SU-DHL-6 (cell line): Measurements from ENCODE around the gene ZBTB17.
"Not testable (repeated sequence)": the region's sequence is repeated elsewhere in the genome, so short reads cannot be mapped to it uniquely, and the experiment has no call there.

Experiments used
- H2AFZ ChIP-seq: fragments of 200-600 bp; sonication (generic); 2 replicates; pipeline ENCODE4 v1.6.1; 2014; ENCODE audit warnings: low read depth, mild to moderate bottlenecking, moderate library complexity, mixed read lengths, antibody characterized with exemption, low read length; ENCODE audit not compliant: severe bottlenecking
- H3F3A ChIP-seq: fragments of 200-600 bp; shearing (Covaris generic); 2 replicates; pipeline ENCODE4 v1.6.0; 2016; ENCODE audit warnings: antibody characterized with exemption, mild to moderate bottlenecking; ENCODE audit not compliant: insufficient read depth
- H3K27ac ChIP-seq: fragments of 200-600 bp; sonication (generic); 2 replicates; pipeline ENCODE4 v1.5.1; 2016; ENCODE audit warnings: low read depth, mild to moderate bottlenecking, low read length, moderate library complexity, mixed read lengths
- H3K27me3 ChIP-seq: fragments of 200-600 bp; sonication (generic), shearing (Covaris generic); 2 replicates; pipeline ENCODE4 v1.6.0; 2014; ENCODE audit warnings: mild to moderate bottlenecking, low read length
- H3K36me3 ChIP-seq: fragments of 200-600 bp; sonication (generic); 2 replicates; pipeline ENCODE4 v1.6.1; 2014; ENCODE audit warnings: mild to moderate bottlenecking, low read length, mixed read lengths
- H3K4me2 ChIP-seq: fragments of 300-600, 200-600 bp; shearing (Covaris generic), sonication (generic); 2 replicates; pipeline ENCODE4 v1.6.0; 2014; ENCODE audit warnings: low read length, low read depth, mild to moderate bottlenecking; ENCODE audit not compliant: poor library complexity, severe bottlenecking
- H3K4me3 ChIP-seq: fragments of 200-600 bp; sonication (generic); 2 replicates; pipeline ENCODE4 v1.5.1; 2014; ENCODE audit warnings: antibody characterized with exemption, low read length, mild to moderate bottlenecking, mixed read lengths; ENCODE audit not compliant: insufficient read depth, poor library complexity, severe bottlenecking
- H3K79me2 ChIP-seq: fragments of 200-600 bp; sonication (generic); 2 replicates; pipeline ENCODE4 v1.6.1; 2014; ENCODE audit warnings: mild to moderate bottlenecking, low read length, moderate library complexity; ENCODE audit not compliant: insufficient read depth
- H3K9ac ChIP-seq: fragments of 200-600 bp; sonication (generic); 2 replicates; pipeline ENCODE4 v1.7.0; 2014; ENCODE audit warnings: mild to moderate bottlenecking, low read length
- H3K9me2 ChIP-seq: fragments of 200-600 bp; sonication (generic); replicated peaks from 2 replicates; pipeline ENCODE4 v1.6.1; 2014; ENCODE audit warnings: low read length; ENCODE audit not compliant: insufficient read depth
- H3K9me3 ChIP-seq: fragments of 200-600 bp; sonication (generic); 2 replicates; pipeline ENCODE4 v1.6.1; 2014; ENCODE audit warnings: low read length, mixed read lengths; ENCODE audit not compliant: insufficient read depth
- H4K20me1 ChIP-seq: fragments of 200-600 bp; sonication (generic); 2 replicates; pipeline ENCODE4 v1.6.1; 2014; ENCODE audit warnings: low read depth, mild to moderate bottlenecking, antibody characterized with exemption, low read length, moderate library complexity, mixed read lengths
- EZH2phosphoT487 ChIP-seq: fragments of 200-600 bp; sonication (generic), shearing (Covaris generic); conservative IDR thresholded peaks from 2 replicates; pipeline ENCODE4 v1.6.1; 2018; ENCODE audit warnings: mild to moderate bottlenecking, antibody characterized with exemption, low read length, moderate library complexity, mixed read lengths
- TF ChIP-seq, protein P1 (sequence below): fragments of 200-600 bp; sonication (generic); IDR thresholded peaks from one replicate; pipeline ENCODE4 v1.5.1; 2017; ENCODE audit warnings: antibody characterized with exemption, mild to moderate bottlenecking, low read length, moderate library complexity; ENCODE audit not compliant: insufficient read depth, poor library complexity, severe bottlenecking

The ZBTB17 gene

DNA sequence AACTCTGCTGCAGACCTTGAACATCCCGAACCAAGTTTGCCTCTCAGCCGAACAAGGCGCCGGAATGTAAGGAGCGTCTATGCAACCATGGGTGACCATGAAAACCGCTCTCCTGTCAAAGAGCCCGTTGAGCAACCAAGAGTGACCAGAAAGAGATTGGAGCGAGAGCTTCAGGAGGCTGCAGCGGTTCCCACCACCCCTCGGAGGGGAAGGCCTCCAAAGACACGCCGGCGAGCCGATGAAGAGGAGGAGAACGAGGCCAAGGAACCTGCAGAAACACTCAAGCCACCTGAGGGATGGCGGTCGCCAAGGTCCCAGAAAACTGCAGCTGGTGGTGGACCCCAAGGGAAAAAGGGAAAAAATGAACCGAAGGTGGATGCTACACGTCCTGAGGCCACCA, 44.0 kb downstream of the ZBTB17 start:
- H3K79me2 ChIP-seq, result no peaks in the 10 kb centered on the region
- peaks cover 32% of the 10 kb centered on the region for H3K36me3 ChIP-seq
- no peak overlapping the region for H3K27ac ChIP-seq

GRCh38 chr1:15931401-15931800, 44.5 kb downstream of the ZBTB17 start:
- no peaks in the 10 kb centered on the region for H3K27me3 ChIP-seq
- peaks cover 33% of the 10 kb centered on the region for H3K36me3 ChIP-seq
- no peaks in the 10 kb centered on the region for H3K9me2 ChIP-seq
- no peak overlapping the region for H3K4me2 ChIP-seq
- H3K4me3 ChIP-seq, result no peak overlapping the region
- H3K79me2 ChIP-seq, result no peaks in the 10 kb centered on the region
- H4K20me1 ChIP-seq, result no peaks in the 10 kb centered on the region
- no peaks in the 10 kb centered on the region for H3K9me3 ChIP-seq
- TF ChIP-seq, protein P1, sequence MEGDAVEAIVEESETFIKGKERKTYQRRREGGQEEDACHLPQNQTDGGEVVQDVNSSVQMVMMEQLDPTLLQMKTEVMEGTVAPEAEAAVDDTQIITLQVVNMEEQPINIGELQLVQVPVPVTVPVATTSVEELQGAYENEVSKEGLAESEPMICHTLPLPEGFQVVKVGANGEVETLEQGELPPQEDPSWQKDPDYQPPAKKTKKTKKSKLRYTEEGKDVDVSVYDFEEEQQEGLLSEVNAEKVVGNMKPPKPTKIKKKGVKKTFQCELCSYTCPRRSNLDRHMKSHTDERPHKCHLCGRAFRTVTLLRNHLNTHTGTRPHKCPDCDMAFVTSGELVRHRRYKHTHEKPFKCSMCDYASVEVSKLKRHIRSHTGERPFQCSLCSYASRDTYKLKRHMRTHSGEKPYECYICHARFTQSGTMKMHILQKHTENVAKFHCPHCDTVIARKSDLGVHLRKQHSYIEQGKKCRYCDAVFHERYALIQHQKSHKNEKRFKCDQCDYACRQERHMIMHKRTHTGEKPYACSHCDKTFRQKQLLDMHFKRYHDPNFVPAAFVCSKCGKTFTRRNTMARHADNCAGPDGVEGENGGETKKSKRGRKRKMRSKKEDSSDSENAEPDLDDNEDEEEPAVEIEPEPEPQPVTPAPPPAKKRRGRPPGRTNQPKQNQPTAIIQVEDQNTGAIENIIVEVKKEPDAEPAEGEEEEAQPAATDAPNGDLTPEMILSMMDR, result no peak
- no peak for TF ChIP-seq EZH2phosphoT487
- no peak overlapping the region for H3K27ac ChIP-seq
- no peak overlapping the region for H3K9ac ChIP-seq
- H2AFZ ChIP-seq, result no peak overlapping the region
- no peaks in the 10 kb centered on the region for H3F3A ChIP-seq

More for the DNA sequence above, 44.0 kb downstream of the ZBTB17 start:
- Histone ChIP-seq H3K4me2 (no peak overlapping the region), H3F3A (no peaks in the 10 kb centered on the region), H2AFZ (no peak overlapping the region), H3K4me3 (no peak overlapping the region), H3K9ac (no peak overlapping the region), H3K27me3 (no peaks in the 10 kb centered on the region), H3K9me2 (no peaks in the 10 kb centered on the region), H4K20me1 (no peaks in the 10 kb centered on the region), H3K9me3 (no peaks in the 10 kb centered on the region)
- TF ChIP-seq, protein P1, result no peak
- no peak for TF ChIP-seq EZH2phosphoT487

GRCh38 chr1:15928971-15929965, 46.6 kb downstream of the ZBTB17 start:
- H4K20me1 ChIP-seq, result no peaks in the 10 kb centered on the region

GRCh38 chr1:15926448-15926847, 49.5 kb downstream of the ZBTB17 start:
- not testable (repeated sequence) for H3K27me3 ChIP-seq, H3K9ac ChIP-seq, H3K27ac ChIP-seq, H4K20me1 ChIP-seq, H3K9me2 ChIP-seq, H3F3A ChIP-seq, H3K9me3 ChIP-seq, H3K4me3 ChIP-seq, H2AFZ ChIP-seq, H3K4me2 ChIP-seq
- Histone ChIP-seq H3K79me2 (peaks cover 15% of the 10 kb centered on the region), H3K36me3 (peaks cover 62% of the 10 kb centered on the region)

More at GRCh38 chr1:15928971-15929965, 46.6 kb downstream of the ZBTB17 start:
- Histone ChIP-seq H2AFZ (no peak overlapping the region), H3K9ac (no peak overlapping the region), H3F3A (no peaks in the 10 kb centered on the region; the same call in 1 of the 2 replicates), H3K36me3 (peaks cover 43% of the 10 kb centered on the region), H3K27me3 (no peaks in the 10 kb centered on the region), H3K27ac (no peak overlapping the region), H3K79me2 (0 out of 2 replicates have a peak, but pooled peaks cover 4% of the 10 kb centered on the region), H3K9me2 (no peaks in the 10 kb centered on the region), H3K4me2 (no peak overlapping the region), H3K4me3 (no peak overlapping the region), H3K9me3 (no peaks in the 10 kb centered on the region)
- TF ChIP-seq, protein P1, result no peak
- TF ChIP-seq EZH2phosphoT487, result no peak
